ENCODE results near the gene CD177. TPM values are rescaled to one million over a fixed set of nuclear protein-coding genes. Genes with fewer than 3 reads are reported as not detected.
A peak's percentile ranks its signal among the peaks of the same experiment; 100 is the strongest.
"Not testable (repeated sequence)": the region's sequence is repeated elsewhere in the genome, so short reads cannot be mapped to it uniquely, and the experiment has no call there.

CD177 gene
- total RNA-seq, 1 experiment from 2014 or later, result 2.0 TPM

- peaks cover 6% of the 10 kb centered on the region for H3K36me3 Mint-ChIP-seq
- POLR2A ChIA-PET, result no interaction called here
- H3K9me3 Mint-ChIP-seq, result peaks cover 10% of the 10 kb centered on the region
- peak overlapping the region; percentile 25 for H3K27ac Mint-ChIP-seq
- peaks cover 25% of the 10 kb centered on the region for H3K4me1 Mint-ChIP-seq
- peaks cover 13% of the 10 kb centered on the region for H3K27me3 Mint-ChIP-seq (ENCODE audit: low read depth)
- no peak overlapping the region for H3K4me3 Mint-ChIP-seq
- CTCF ChIA-PET, result interaction anchor here (0.7 to 2.9 kb wide), 8 partner anchors 12 to 337 kb away, joined by 3 to 14 read pairs (median 3); no protein-coding TSS in a partner anchor
- 0 out of 2 replicates have a peak, but pooled peaks have one; percentile 6 for TF ChIP-seq ZNF263 (CRISPR knock-in tag; IDR thresholded peaks at IDR 0.05; ENCODE audit: low read depth)
- TF ChIP-seq, protein P1, sequence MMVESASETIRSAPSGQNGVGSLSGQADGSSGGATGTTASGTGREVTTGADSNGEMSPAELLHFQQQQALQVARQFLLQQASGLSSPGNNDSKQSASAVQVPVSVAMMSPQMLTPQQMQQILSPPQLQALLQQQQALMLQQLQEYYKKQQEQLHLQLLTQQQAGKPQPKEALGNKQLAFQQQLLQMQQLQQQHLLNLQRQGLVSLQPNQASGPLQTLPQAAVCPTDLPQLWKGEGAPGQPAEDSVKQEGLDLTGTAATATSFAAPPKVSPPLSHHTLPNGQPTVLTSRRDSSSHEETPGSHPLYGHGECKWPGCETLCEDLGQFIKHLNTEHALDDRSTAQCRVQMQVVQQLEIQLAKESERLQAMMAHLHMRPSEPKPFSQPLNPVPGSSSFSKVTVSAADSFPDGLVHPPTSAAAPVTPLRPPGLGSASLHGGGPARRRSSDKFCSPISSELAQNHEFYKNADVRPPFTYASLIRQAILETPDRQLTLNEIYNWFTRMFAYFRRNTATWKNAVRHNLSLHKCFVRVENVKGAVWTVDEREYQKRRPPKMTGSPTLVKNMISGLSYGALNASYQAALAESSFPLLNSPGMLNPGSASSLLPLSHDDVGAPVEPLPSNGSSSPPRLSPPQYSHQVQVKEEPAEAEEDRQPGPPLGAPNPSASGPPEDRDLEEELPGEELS (CRISPR knock-in tag; IDR thresholded peaks at IDR 0.05), result no peak
- DNase-seq (ENCODE audit: low spot score) (no peak), ATAC-seq (peak; percentile 50)
These were observed 22.0 kb upstream of the CD177 start for GRCh38 chr19:43331435-43332010.

DNA sequence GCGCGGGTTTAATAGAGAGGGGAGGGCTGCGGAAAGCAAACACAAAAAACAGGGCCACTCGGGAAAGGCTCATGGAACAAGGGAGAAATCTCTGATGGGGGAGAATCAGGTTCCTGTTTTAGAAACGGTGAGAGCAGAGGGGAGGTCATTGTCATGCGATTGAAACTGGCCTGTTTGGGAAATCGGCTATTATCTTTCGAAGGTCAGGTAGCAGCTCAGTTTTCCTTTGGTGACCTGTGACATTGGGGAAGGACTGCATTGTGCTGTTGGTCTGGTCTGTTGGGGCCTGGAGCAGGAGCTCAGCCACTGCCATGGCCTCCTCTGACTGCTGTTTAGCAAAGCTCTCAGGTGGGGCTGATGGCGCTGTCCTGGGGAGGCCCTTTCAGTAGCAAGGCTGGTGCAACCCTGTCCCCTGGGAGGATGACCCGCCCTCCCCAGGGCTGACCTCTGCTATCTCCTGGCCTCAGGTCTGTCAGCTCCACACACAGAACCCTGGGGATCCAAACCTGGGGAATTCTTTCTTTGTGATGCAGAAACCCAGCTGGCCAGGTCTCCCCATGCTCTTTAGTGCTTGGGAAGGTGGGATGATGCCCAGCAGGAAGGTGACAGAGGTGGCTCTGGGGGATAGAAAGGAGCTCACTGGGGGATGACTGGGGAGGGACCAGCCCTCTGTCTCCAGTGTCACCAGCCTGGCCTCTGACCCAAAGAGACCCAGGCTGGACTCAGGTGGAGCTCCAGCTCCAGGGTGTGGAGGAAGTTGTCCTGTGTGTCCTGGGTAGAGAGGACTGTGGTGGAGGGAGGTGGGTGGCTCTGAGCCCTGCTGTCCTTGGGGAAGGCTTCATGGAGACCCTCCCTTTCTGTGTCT, 21.2 kb upstream of the CD177 start:
- TF ChIP-seq NR3C1 (CRISPR knock-in tag; conservative IDR thresholded peaks at IDR 0.05; ENCODE audit: low read depth) (no peak), ZNF423 (CRISPR knock-in tag; IDR thresholded peaks at IDR 0.05) (peak; percentile 60)
- Mint-ChIP-seq H3K9me3 (peaks cover 10% of the 10 kb centered on the region), H3K4me1 (peaks cover 26% of the 10 kb centered on the region), H3K4me3 (no peak overlapping the region), H3K27me3 (ENCODE audit: low read depth) (peaks cover 13% of the 10 kb centered on the region), H3K27ac (peak overlapping the region; percentile 61), H3K36me3 (peaks cover 6% of the 10 kb centered on the region)
- DNase-seq (ENCODE audit: low spot score), result no peak
- peak; percentile 57 for ATAC-seq
- CTCF ChIA-PET, result interaction anchor here (0.6 to 2.9 kb wide), 11 partner anchors 13 to 832 kb away, joined by 3 to 14 read pairs (median 3); no protein-coding TSS in a partner anchor
- POLR2A ChIA-PET, result no interaction called here

- H3K4me1 Mint-ChIP-seq, result peaks cover 32% of the 10 kb centered on the region
- DNase-seq (ENCODE audit: low spot score); H3K27ac Mint-ChIP-seq; H3K36me3 Mint-ChIP-seq; POLR2A ChIA-PET; ATAC-seq; CTCF ChIA-PET; H3K27me3 Mint-ChIP-seq (ENCODE audit: low read depth); H3K9me3 Mint-ChIP-seq; H3K4me3 Mint-ChIP-seq: not testable (repeated sequence)
These were observed 17.0 kb upstream of the CD177 start for GRCh38 chr19:43336508-43336907.

- Mint-ChIP-seq H3K27me3 (ENCODE audit: low read depth) (peaks cover 3% of the 10 kb centered on the region; the same call in 1 of the 2 replicates), H3K4me3 (no peak overlapping the region), H3K9me3 (peaks cover 5% of the 10 kb centered on the region), H3K27ac (no peak overlapping the region), H3K36me3 (no peaks in the 10 kb centered on the region), H3K4me1 (peaks cover 19% of the 10 kb centered on the region)
- ATAC-seq, result no peak
- ChIA-PET CTCF (interaction anchor here (1.0 kb wide), 1 partner anchor 88 kb away, joined by 4 read pairs; no protein-coding TSS in a partner anchor), POLR2A (no interaction called here)
- DNase-seq (ENCODE audit: low spot score), result no peak
- TF ChIP-seq HMGXB4 (CRISPR knock-in tag; IDR thresholded peaks at IDR 0.05) (no peak), CBFB (CRISPR knock-in tag; IDR thresholded peaks at IDR 0.05; ENCODE audit: low read depth) (no peak), ZNF416 (CRISPR knock-in tag; IDR thresholded peaks at IDR 0.05) (no peak), E2F4 (CRISPR knock-in tag; IDR thresholded peaks at IDR 0.05; ENCODE audit: borderline replicate concordance, low read depth) (no peak), STAT6 (CRISPR knock-in tag; conservative IDR thresholded peaks at IDR 0.05; ENCODE audit: low read depth) (no peak), ZNF219 (CRISPR knock-in tag; IDR thresholded peaks at IDR 0.05; ENCODE audit: borderline replicate concordance) (no peak), TEAD1 (CRISPR knock-in tag; IDR thresholded peaks at IDR 0.05) (no peak)
- TF ChIP-seq, protein P2, sequence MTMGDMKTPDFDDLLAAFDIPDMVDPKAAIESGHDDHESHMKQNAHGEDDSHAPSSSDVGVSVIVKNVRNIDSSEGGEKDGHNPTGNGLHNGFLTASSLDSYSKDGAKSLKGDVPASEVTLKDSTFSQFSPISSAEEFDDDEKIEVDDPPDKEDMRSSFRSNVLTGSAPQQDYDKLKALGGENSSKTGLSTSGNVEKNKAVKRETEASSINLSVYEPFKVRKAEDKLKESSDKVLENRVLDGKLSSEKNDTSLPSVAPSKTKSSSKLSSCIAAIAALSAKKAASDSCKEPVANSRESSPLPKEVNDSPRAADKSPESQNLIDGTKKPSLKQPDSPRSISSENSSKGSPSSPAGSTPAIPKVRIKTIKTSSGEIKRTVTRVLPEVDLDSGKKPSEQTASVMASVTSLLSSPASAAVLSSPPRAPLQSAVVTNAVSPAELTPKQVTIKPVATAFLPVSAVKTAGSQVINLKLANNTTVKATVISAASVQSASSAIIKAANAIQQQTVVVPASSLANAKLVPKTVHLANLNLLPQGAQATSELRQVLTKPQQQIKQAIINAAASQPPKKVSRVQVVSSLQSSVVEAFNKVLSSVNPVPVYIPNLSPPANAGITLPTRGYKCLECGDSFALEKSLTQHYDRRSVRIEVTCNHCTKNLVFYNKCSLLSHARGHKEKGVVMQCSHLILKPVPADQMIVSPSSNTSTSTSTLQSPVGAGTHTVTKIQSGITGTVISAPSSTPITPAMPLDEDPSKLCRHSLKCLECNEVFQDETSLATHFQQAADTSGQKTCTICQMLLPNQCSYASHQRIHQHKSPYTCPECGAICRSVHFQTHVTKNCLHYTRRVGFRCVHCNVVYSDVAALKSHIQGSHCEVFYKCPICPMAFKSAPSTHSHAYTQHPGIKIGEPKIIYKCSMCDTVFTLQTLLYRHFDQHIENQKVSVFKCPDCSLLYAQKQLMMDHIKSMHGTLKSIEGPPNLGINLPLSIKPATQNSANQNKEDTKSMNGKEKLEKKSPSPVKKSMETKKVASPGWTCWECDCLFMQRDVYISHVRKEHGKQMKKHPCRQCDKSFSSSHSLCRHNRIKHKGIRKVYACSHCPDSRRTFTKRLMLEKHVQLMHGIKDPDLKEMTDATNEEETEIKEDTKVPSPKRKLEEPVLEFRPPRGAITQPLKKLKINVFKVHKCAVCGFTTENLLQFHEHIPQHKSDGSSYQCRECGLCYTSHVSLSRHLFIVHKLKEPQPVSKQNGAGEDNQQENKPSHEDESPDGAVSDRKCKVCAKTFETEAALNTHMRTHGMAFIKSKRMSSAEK (CRISPR knock-in tag; IDR thresholded peaks at IDR 0.05; ENCODE audit: borderline replicate concordance), result no peak
These were observed 15.7 kb upstream of the CD177 start for GRCh38 chr19:43337737-43338136.
